HEK293 (cell line): Measurements from ENCODE around the gene ADGRL1.

Experiments used
- BCL11B ChIP-seq: fragments of 450-650 bp; formaldehyde crosslinking; IDR thresholded peaks from 2 replicates; pipeline ENCODE4 v1.5.1; 2016; ENCODE audit warnings: low read depth, missing biosample characterization, missing genetic modification characterization
- GLIS1 ChIP-seq: fragments of 450-650 bp; formaldehyde crosslinking; IDR thresholded peaks from 2 replicates; pipeline ENCODE4 v1.5.1; 2016; ENCODE audit warnings: missing biosample characterization, missing genetic modification characterization
- GLIS2 ChIP-seq: fragments of 450-650 bp; formaldehyde crosslinking; IDR thresholded peaks from 2 replicates; pipeline ENCODE4 v1.5.1; 2016; ENCODE audit warnings: missing biosample characterization, missing genetic modification characterization
- HOXA7 ChIP-seq: sonication (generic); formaldehyde crosslinking; IDR thresholded peaks from 2 replicates; pipeline ENCODE4 v1.8.1; 2022; ENCODE audit warnings: missing genetic modification reagents, borderline replicate concordance
- HOXD13 ChIP-seq: sonication (generic); formaldehyde crosslinking; IDR thresholded peaks from 2 replicates; pipeline ENCODE4 v1.8.0; 2022; ENCODE audit warnings: missing genetic modification reagents, borderline replicate concordance
- IKZF3 ChIP-seq: fragments of 450-650 bp; IDR thresholded peaks from 2 replicates; pipeline ENCODE4 v1.5.0; 2018; ENCODE audit warnings: missing biosample characterization, mild to moderate bottlenecking, missing genetic modification characterization, moderate library complexity
- KLF1 ChIP-seq: fragments of 450-650 bp; formaldehyde crosslinking; IDR thresholded peaks from 2 replicates; pipeline ENCODE4 v1.5.1; 2016; ENCODE audit warnings: missing biosample characterization, missing genetic modification characterization
- KLF9 ChIP-seq: fragments of 450-650 bp; formaldehyde crosslinking; IDR thresholded peaks from 2 replicates; pipeline ENCODE4 v1.5.1; 2016; ENCODE audit warnings: missing biosample characterization, missing genetic modification characterization, low read depth
- SP2 ChIP-seq: fragments of 450-650 bp; formaldehyde crosslinking; IDR thresholded peaks from 2 replicates; pipeline ENCODE4 v1.5.1; 2016; ENCODE audit warnings: missing biosample characterization, missing genetic modification characterization
- SP3 ChIP-seq: fragments of 450-650 bp; formaldehyde crosslinking; IDR thresholded peaks from 2 replicates; pipeline ENCODE4 v1.5.1; 2016; ENCODE audit warnings: missing biosample characterization, missing genetic modification characterization
- TRIM28 ChIP-seq: IDR thresholded peaks from 2 replicates; pipeline ENCODE4 v1.6.1; 2011; ENCODE audit warnings: low read length, control low read depth, borderline replicate concordance
- ZFHX2 ChIP-seq: fragments of 450-650 bp; formaldehyde crosslinking; conservative IDR thresholded peaks from 2 replicates; pipeline ENCODE4 v1.5.1; 2016; ENCODE audit warnings: missing biosample characterization, missing genetic modification characterization
- ZNF114 ChIP-seq: fragments of 450-650 bp; formaldehyde crosslinking; IDR thresholded peaks from 2 replicates; pipeline ENCODE4 v1.5.0; 2017; ENCODE audit warnings: missing biosample characterization, missing genetic modification characterization
- ZNF132 ChIP-seq: fragments of 450-650 bp; formaldehyde crosslinking; IDR thresholded peaks from 2 replicates; pipeline ENCODE4 v1.5.1; 2017; ENCODE audit warnings: missing biosample characterization, missing genetic modification characterization, borderline replicate concordance
- ZNF133 ChIP-seq: fragments of 450-650 bp; formaldehyde crosslinking; IDR thresholded peaks from 2 replicates; pipeline ENCODE4 v1.5.1; 2016; ENCODE audit warnings: missing biosample characterization, missing genetic modification characterization
- ZNF155 ChIP-seq: fragments of 450-650 bp; formaldehyde crosslinking; IDR thresholded peaks from 2 replicates; pipeline ENCODE4 v1.5.1; 2016; ENCODE audit warnings: missing biosample characterization, missing genetic modification characterization
- ZNF174 ChIP-seq: fragments of 450-650 bp; formaldehyde crosslinking; IDR thresholded peaks from 2 replicates; pipeline ENCODE4 v1.5.0; 2017; ENCODE audit warnings: missing biosample characterization, mild to moderate bottlenecking, missing genetic modification characterization
- ZNF239 ChIP-seq: fragments of 450-650 bp; formaldehyde crosslinking; IDR thresholded peaks from 2 replicates; pipeline ENCODE4 v1.5.1; 2016; ENCODE audit warnings: missing biosample characterization, missing genetic modification characterization
- ZNF24 ChIP-seq: fragments of 450-650 bp; formaldehyde crosslinking; IDR thresholded peaks from 2 replicates; pipeline ENCODE4 v1.5.1; 2016; ENCODE audit warnings: missing biosample characterization, missing genetic modification characterization
- ZNF324 ChIP-seq: fragments of 450-650 bp; formaldehyde crosslinking; IDR thresholded peaks from 2 replicates; pipeline ENCODE4 v1.5.1; 2016; ENCODE audit warnings: missing biosample characterization, missing genetic modification characterization
- ZNF391 ChIP-seq: fragments of 450-650 bp; formaldehyde crosslinking; IDR thresholded peaks from 2 replicates; pipeline ENCODE4 v1.5.1; 2016; ENCODE audit warnings: low read depth, missing biosample characterization, missing genetic modification characterization, borderline replicate concordance
- ZNF426 ChIP-seq: fragments of 450-650 bp; formaldehyde crosslinking; IDR thresholded peaks from 2 replicates; pipeline ENCODE4 v1.5.1; 2017; ENCODE audit warnings: missing biosample characterization, missing genetic modification characterization, mild to moderate bottlenecking, inconsistent platforms, moderate library complexity
- ZNF510 ChIP-seq: fragments of 450-650 bp; formaldehyde crosslinking; IDR thresholded peaks from 2 replicates; pipeline ENCODE4 v1.5.1; 2018; ENCODE audit warnings: mild to moderate bottlenecking, missing genetic modification characterization, missing biosample characterization; ENCODE audit not compliant: insufficient replicate concordance
- ZNF560 ChIP-seq: fragments of 450-650 bp; formaldehyde crosslinking; IDR thresholded peaks from 2 replicates; pipeline ENCODE4 v1.5.1; 2017; ENCODE audit warnings: missing biosample characterization, missing genetic modification characterization, borderline replicate concordance
- ZNF596 ChIP-seq: fragments of 450-650 bp; IDR thresholded peaks from 2 replicates; pipeline ENCODE4 v1.5.0; 2018; ENCODE audit warnings: missing biosample characterization, mild to moderate bottlenecking, missing genetic modification characterization, moderate library complexity
- ZNF629 ChIP-seq: fragments of 450-650 bp; formaldehyde crosslinking; IDR thresholded peaks from 2 replicates; pipeline ENCODE4 v1.5.1; 2017; ENCODE audit warnings: missing biosample characterization, missing genetic modification characterization
- ZNF701 ChIP-seq: fragments of 450-650 bp; formaldehyde crosslinking; IDR thresholded peaks from 2 replicates; pipeline ENCODE4 v1.5.1; 2016; ENCODE audit warnings: missing biosample characterization, missing genetic modification characterization
- ZNF792 ChIP-seq: fragments of 450-650 bp; formaldehyde crosslinking; IDR thresholded peaks from 2 replicates; pipeline ENCODE4 v1.5.1; 2016; ENCODE audit warnings: missing biosample characterization, missing genetic modification characterization
- ZXDB ChIP-seq: fragments of 450-650 bp; formaldehyde crosslinking; IDR thresholded peaks from 2 replicates; pipeline ENCODE4 v1.5.1; 2016; ENCODE audit warnings: missing biosample characterization, missing genetic modification characterization
- TF ChIP-seq, protein P1 (sequence below): fragments of 450-650 bp; formaldehyde crosslinking; IDR thresholded peaks from 2 replicates; pipeline ENCODE4 v1.5.1; 2016; ENCODE audit warnings: missing biosample characterization, missing genetic modification characterization
- TF ChIP-seq, protein P2 (sequence below): sonication (generic); formaldehyde crosslinking; IDR thresholded peaks from 2 replicates; pipeline ENCODE4 v1.8.1; 2022; ENCODE audit warnings: mild to moderate bottlenecking, moderate library complexity, missing genetic modification reagents
- TF ChIP-seq, protein P3 (sequence below): fragments of 450-650 bp; formaldehyde crosslinking; IDR thresholded peaks from 2 replicates; pipeline ENCODE4 v1.5.1; 2016; ENCODE audit warnings: missing biosample characterization, missing genetic modification characterization, low read depth
- TF ChIP-seq, protein P4 (sequence below): fragments of 450-650 bp; formaldehyde crosslinking; optimal IDR thresholded peaks from 2 replicates; pipeline ENCODE3; 2016; ENCODE audit warnings: missing biosample characterization, mild to moderate bottlenecking, missing genetic modification characterization
- TF ChIP-seq, protein P5 (sequence below): fragments of 450-650 bp; IDR thresholded peaks from 2 replicates; pipeline ENCODE4 v1.5.1; 2018; ENCODE audit warnings: missing biosample characterization, mild to moderate bottlenecking, missing genetic modification characterization

The ADGRL1 gene

DNA sequence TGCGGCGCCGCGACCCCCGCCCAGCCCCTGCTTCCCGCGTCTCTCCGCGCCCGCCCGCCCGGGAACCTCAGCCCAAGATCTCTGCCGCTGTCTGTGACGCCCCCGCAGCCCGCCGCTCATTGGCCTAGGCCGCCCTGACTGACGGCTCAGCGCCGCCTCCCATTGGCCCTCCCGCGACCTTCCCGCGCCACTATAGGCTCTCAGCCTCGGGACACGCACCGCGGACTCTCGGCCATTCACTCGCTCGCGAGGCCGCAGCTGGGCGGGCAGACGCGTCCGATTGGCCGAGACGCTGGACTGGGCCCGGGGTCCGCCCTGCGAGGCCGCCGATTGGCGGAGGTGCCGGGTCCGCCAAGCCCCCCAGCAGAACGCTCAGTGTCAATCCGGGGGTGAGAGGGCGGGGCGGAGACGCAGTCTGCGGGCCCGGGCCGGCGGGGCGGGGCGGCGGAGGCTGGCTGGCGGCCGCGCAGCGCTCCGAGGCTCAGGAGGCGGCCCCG lies 88.3 kb downstream of the ADGRL1 start, which contains the start of gene PRKACA (continued):
- TF ChIP-seq, protein P1, sequence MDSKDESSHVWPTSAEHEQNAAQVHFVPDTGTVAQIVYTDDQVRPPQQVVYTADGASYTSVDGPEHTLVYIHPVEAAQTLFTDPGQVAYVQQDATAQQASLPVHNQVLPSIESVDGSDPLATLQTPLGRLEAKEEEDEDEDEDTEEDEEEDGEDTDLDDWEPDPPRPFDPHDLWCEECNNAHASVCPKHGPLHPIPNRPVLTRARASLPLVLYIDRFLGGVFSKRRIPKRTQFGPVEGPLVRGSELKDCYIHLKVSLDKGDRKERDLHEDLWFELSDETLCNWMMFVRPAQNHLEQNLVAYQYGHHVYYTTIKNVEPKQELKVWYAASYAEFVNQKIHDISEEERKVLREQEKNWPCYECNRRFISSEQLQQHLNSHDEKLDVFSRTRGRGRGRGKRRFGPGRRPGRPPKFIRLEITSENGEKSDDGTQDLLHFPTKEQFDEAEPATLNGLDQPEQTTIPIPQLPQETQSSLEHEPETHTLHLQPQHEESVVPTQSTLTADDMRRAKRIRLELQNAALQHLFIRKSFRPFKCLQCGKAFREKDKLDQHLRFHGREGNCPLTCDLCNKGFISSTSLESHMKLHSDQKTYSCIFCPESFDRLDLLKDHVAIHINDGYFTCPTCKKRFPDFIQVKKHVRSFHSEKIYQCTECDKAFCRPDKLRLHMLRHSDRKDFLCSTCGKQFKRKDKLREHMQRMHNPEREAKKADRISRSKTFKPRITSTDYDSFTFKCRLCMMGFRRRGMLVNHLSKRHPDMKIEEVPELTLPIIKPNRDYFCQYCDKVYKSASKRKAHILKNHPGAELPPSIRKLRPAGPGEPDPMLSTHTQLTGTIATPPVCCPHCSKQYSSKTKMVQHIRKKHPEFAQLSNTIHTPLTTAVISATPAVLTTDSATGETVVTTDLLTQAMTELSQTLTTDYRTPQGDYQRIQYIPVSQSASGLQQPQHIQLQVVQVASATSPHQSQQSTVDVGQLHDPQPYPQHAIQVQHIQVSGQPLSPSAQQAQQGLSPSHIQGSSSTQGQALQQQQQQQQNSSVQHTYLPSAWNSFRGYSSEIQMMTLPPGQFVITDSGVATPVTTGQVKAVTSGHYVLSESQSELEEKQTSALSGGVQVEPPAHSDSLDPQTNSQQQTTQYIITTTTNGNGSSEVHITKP (tag by site-specific recombination), result peak; percentile 38; the same call in 1 of the 2 replicates
- peak; percentile 33; the same call in 1 of the 2 replicates for TF ChIP-seq KLF9 (tag by site-specific recombination)
- no peak for TF ChIP-seq ZNF391 (tag by site-specific recombination)
- TF ChIP-seq KLF1 (tag by site-specific recombination), result peak; percentile 23; the same call in 1 of the 2 replicates
- no peak for TF ChIP-seq ZNF701
- TF ChIP-seq ZNF239 (tag by site-specific recombination), result no peak
- TF ChIP-seq ZNF629, result no peak
- no peak for TF ChIP-seq ZNF133 (tag by site-specific recombination)
- TF ChIP-seq SP3 (tag by site-specific recombination), result peak; percentile 87
- TF ChIP-seq, protein P2, sequence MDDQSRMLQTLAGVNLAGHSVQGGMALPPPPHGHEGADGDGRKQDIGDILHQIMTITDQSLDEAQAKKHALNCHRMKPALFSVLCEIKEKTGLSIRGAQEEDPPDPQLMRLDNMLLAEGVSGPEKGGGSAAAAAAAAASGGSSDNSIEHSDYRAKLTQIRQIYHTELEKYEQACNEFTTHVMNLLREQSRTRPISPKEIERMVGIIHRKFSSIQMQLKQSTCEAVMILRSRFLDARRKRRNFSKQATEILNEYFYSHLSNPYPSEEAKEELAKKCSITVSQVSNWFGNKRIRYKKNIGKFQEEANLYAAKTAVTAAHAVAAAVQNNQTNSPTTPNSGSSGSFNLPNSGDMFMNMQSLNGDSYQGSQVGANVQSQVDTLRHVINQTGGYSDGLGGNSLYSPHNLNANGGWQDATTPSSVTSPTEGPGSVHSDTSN (CRISPR knock-in tag), result peak; percentile 99
- TF ChIP-seq ZNF114 (tag by site-specific recombination), result no peak
- no peak for TF ChIP-seq ZNF426 (tag by site-specific recombination)
- peak; percentile 54; the same call in 1 of the 2 replicates for TF ChIP-seq GLIS1 (tag by site-specific recombination)
- TF ChIP-seq ZFHX2 (tag by site-specific recombination), result peak; percentile 91
- TF ChIP-seq, protein P3, sequence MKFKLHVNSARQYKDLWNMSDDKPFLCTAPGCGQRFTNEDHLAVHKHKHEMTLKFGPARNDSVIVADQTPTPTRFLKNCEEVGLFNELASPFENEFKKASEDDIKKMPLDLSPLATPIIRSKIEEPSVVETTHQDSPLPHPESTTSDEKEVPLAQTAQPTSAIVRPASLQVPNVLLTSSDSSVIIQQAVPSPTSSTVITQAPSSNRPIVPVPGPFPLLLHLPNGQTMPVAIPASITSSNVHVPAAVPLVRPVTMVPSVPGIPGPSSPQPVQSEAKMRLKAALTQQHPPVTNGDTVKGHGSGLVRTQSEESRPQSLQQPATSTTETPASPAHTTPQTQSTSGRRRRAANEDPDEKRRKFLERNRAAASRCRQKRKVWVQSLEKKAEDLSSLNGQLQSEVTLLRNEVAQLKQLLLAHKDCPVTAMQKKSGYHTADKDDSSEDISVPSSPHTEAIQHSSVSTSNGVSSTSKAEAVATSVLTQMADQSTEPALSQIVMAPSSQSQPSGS (tag by site-specific recombination), result no peak
- no peak for TF ChIP-seq HOXD13 (CRISPR knock-in tag)
- TF ChIP-seq ZNF155, result no peak
- TF ChIP-seq, protein P4, sequence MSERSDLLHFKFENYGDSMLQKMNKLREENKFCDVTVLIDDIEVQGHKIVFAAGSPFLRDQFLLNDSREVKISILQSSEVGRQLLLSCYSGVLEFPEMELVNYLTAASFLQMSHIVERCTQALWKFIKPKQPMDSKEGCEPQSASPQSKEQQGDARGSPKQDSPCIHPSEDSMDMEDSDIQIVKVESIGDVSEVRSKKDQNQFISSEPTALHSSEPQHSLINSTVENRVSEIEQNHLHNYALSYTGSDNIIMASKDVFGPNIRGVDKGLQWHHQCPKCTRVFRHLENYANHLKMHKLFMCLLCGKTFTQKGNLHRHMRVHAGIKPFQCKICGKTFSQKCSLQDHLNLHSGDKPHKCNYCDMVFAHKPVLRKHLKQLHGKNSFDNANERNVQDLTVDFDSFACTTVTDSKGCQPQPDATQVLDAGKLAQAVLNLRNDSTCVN (tag by site-specific recombination), result peak; percentile 77
- no peak for TF ChIP-seq ZNF132
- no peak for TF ChIP-seq BCL11B (tag by site-specific recombination)
- TF ChIP-seq ZNF596 (tag by site-specific recombination), result no peak
- TF ChIP-seq ZNF792 (tag by site-specific recombination), result no peak
- TF ChIP-seq, protein P5, sequence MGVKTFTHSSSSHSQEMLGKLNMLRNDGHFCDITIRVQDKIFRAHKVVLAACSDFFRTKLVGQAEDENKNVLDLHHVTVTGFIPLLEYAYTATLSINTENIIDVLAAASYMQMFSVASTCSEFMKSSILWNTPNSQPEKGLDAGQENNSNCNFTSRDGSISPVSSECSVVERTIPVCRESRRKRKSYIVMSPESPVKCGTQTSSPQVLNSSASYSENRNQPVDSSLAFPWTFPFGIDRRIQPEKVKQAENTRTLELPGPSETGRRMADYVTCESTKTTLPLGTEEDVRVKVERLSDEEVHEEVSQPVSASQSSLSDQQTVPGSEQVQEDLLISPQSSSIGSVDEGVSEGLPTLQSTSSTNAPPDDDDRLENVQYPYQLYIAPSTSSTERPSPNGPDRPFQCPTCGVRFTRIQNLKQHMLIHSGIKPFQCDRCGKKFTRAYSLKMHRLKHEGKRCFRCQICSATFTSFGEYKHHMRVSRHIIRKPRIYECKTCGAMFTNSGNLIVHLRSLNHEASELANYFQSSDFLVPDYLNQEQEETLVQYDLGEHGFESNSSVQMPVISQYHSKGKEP (tag by site-specific recombination), result no peak
- TF ChIP-seq TRIM28, result no peak
- peak; percentile 9; the same call in 1 of the 2 replicates for TF ChIP-seq ZXDB (tag by site-specific recombination)
- TF ChIP-seq GLIS2 (tag by site-specific recombination), result peak; percentile 81
- TF ChIP-seq ZNF174 (tag by site-specific recombination), result no peak
- TF ChIP-seq ZNF324 (tag by site-specific recombination), result no peak
- TF ChIP-seq HOXA7, result no peak
- peak; percentile 100 for TF ChIP-seq SP2 (tag by site-specific recombination)
- no peak for TF ChIP-seq ZNF24
- no peak for TF ChIP-seq IKZF3
- TF ChIP-seq ZNF510 (tag by site-specific recombination), result no peak
- TF ChIP-seq ZNF560, result no peak
